HT1080 (cell line): Measurements from ENCODE around the gene SLC7A5. TPM values are rescaled to one million over a fixed set of nuclear protein-coding genes. Genes with fewer than 3 reads are reported as not detected.
"Not testable (repeated sequence)": the region's sequence is repeated elsewhere in the genome, so short reads cannot be mapped to it uniquely, and the experiment has no call there.

ENCODE experiments used
- DNase-seq: peaks from one replicate; pipeline ENCODE4 v3.0.0-alpha.2; 2015; ENCODE audit warnings: low read depth
- polyA plus RNA-seq, 2 experiments: library from polyadenylated mRNA; depleted of rRNA; stranded (reverse); fragments of >200 nt; gene quantifications; 2 replicates each; pipeline ENCODE4 v1.2.3, GENCODE V29; 2015
- total RNA-seq: library from RNA; depleted of rRNA; stranded (reverse); fragments of >200 nt; shearing (Covaris generic); gene quantifications from 2 replicates; pipeline ENCODE4 v1.2.3, GENCODE V29; 2014; rRNA removed

SLC7A5 gene
- 112 and 136 TPM in 2 replicates for total RNA-seq
- polyA plus RNA-seq (2015; cell fraction: cytosol; rRNA removed), result 426 and 431 TPM in 2 replicates
- polyA plus RNA-seq (2015; cell fraction: nucleus; rRNA removed), result 291 and 304 TPM in 2 replicates

DNA sequence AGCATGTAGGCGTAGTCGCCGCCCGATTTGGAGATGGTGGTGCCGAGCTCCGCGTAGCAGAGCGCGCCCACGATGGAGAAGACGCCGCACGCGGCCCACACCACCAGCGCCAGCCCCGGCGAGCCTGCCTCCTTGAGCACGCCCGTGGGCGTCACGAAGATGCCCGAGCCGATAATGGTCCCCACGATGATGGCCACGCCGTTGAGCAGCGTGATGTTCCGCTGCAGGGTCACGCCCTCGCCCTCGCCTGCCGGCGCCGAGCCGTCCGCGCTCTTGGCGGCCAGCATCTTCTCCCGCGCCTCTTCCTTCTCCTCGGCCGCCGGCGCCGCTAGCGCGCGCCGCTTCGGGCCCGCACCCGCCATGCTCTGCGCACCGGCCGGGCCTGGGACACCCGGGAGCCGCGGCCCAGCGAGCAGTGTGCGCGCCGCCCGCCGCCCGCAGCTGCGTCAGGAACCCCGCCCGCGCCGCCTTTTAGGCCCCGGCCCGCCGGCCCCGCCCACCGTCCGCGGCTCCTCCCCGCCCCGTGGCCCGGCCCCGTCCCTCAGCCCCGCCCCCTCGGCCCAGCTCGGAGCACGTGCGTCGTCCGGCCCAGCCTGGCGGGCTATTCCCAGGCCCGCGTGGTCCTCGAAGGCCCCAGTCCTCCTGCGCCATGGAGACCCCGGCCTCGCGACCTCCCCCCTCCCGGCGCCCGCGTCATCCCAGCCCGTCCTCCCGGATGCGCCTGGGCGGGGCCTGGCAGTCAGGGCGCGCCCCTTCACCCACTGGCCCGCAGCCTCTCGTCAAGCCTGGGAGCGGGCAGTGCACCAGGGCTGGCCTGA, at the start of gene SLC7A5:
Gene SLC7A5 (minus strand): TSS at position 447 of the 818 bp plus-strand sequence. CDS start 85 bp downstream, at position 362.
- DNase-seq, result peak; percentile 36

DNA sequence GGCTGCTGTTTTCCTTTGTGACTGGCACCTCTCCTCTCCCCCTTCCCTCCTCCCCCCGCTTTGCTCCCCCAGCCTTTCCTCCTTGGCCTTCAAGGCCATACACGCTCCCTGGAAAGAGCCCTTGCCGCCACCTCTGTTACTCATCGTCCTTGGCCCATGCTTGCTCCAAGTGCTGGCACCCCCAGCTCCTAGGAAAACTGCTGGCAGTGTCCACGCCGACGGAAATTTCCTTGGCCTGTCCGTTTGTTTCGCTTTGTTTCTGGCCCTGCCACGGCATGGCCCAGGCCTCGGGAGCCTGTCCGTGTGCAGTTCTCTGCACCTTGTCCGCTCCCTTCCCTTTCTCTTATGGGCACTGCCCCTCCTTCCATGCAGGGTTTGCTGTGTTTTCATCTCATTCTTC, 49.0 kb upstream of the SLC7A5 start:
- no peak for DNase-seq

DNA sequence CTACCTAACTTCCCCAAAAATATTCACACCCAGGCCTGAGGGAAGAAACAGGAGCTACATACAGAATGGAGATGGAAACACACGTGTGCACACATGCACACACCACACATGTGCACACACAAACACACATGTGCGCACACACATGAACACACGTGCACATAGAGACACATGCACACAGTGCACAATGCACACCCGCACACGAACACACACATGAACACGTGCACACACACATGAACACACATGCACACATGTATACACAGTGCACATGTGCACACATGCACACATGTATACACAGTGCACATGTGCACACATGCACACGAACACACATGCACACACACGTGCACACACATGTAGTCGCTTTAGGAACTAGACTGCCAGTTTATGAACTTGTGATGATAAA, 48.2 kb upstream of the SLC7A5 start:
- no peak for DNase-seq

DNA sequence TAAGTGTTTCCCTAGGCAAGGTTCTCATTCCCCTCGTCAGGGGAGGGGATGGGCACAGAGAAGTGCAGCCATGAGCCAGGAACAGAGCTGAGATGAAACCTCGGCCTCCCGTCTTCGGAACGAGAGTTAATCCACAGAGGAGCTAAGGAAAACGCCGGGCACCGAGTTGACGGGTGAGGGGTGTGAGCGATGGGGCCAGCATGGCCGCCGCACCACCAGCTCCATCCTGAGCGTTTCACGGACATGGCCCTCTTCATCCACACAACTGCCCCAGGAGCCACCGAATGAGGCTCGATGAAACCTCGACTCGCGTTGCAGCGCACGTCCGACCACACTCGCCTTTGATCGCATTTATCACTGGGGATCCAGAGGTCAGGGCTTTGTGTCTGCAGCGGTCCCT, 45.5 kb upstream of the SLC7A5 start:
- no peak for DNase-seq

DNA sequence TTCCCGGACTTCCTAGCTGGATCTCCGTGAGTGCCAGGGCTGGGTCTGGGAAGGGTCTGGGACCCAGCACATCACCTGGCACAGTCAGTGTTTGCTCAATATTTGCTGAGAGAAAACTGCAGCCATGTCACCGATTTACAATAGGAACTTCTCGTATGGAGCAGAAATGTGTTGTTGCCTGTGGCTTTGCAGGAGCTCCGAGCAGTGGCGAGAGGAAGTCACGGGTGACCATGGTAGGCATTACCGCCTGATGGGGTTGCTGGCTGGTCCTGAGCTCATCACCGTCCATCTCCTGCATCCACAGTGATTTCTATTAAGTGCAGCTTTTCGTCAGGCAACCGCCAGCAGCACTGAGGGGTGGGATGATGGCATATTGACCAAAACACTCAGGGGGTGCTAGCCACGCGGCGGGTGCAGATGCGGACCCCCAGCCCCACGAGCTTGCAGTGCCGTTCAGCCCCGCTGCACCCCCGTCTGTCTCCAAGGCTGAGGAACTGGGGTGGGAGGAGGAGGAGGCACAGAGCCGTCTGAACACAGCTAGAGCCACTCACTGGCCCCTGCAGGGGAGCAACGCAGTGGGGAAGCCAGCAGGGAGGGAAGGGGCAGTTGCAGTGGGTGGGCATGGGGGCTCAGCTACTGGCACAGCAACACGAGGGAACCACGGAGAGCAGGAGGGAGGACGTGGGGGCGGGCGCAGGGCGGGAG, 44.9 kb upstream of the SLC7A5 start:
- not testable (repeated sequence) for DNase-seq

DNA sequence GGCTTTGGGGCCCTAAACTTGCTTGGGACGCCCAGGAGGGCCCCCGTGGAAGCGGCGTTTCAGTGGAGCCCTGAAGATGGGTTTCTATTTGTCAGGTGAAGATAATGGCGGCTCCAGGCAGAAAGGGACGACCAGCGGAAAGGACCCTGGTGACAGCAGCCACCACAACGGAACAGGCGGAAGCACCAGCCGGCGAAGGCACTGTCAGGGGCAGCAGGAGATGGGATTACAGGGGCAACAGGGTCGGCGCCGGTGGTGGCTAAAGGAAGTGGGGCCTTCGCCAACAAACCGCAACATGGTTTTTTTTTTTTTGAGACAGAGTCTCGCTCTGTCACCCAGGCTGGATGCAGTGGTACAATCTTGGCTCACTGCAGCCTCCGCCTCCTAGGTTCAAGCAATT, 43.4 kb upstream of the SLC7A5 start:
- not testable (repeated sequence) for DNase-seq

DNA sequence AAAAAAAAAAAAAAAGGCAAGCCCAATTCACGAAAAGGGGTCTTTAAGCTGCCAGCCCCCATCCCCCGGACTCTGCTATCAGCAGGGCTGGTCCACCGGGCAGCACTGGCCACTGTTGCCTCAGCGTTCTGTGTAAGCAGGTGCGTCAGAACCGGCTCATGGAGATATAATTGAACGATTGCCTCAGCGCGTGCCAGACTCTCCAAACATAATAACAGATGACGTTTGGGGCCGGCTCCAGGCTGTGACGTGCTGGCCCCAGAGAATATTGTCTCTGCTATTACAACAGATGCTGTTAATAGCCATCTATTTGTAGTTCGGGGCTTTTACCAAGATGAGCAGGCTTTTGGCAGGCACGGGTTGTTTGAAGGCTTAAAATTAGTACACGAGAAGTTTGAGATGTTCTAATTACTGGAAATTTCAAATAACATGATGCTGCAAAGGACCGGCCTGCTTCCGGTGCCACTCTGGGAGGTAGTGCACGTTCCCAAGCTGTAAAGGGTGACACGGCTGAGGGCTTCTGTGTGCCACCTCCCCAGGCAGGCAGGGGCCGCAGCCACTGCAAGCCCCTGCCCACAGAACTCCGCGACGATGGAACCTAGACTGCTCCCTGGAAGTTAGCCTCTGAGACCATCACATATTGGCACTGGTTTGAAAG, 41.9 kb upstream of the SLC7A5 start:
- DNase-seq, result not testable (repeated sequence)

DNA sequence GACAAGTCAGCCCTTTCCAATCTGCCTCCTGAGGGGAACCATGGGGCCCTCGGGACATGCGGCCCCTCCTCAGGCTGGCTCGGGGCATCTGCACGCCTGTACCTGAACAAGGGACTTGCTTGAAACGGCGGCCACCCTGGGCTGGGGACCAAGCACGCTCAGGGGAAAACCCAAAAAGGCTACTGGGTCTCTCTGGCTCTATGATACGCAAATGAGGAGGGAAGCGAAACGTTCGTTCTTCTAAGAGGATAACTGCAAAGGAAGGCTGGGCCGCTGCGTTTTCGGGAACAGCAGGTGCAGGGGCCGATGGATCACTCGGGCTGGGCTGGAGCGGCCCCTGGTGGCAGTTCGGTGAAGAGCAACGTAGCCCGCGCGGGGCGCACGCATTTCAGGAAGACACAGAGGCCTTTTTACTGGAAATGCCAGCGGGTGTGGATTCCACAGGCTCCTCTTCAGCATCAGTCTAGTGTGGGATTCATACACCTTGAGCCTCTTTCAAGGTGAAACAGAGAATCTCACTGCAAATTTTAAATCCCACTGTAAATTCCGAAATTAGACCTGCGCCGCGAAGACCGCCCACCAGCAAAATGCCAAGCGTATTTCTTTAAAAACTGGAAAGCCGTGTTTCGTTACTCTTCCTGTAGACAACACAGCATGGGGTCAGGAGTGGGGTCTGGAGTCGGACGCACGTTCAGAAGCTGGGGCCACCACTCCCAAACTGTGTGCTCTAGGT, 40.1 kb upstream of the SLC7A5 start:
- peak; percentile 61 for DNase-seq

DNA sequence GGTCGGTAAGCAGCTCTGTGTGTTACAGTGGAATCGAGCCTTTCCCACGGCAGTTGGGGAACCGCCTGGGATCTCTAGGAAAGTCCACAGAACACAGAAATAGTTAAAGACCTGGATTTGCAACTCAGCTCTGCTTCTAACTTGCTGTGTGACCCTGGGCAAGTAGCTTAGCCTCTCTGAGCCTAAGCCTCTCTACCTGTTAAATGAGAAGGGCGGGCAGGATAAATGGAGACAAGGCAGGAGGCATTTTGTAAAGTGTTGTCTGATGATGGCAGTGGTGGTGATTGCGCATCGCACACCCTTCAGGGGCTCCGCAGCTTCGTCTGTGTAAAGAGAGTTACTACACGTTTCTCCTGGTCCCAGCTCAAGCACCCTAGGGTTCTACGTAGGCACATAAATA, 38.8 kb upstream of the SLC7A5 start:
- not testable (repeated sequence) for DNase-seq

DNA sequence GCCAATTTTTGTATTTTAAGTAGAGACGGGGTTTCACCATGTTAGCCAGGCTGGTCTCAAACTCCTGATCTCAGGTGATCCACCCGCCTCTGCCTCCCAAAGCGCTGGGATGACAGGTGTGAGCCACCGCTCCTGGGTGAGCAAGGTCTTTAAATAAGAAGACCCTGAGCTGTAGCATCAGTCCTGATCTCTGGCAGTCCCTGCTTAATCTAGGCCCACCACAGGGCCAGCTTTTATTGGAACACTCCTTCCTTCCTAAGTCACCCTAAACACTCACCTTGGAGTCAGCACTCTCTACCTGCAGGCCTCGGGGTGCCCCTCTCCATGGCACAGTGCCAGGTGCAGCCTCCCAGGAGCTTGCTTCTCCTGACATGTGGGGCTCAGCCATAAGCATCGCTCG, 36.2 kb upstream of the SLC7A5 start:
- DNase-seq, result not testable (repeated sequence)

DNA sequence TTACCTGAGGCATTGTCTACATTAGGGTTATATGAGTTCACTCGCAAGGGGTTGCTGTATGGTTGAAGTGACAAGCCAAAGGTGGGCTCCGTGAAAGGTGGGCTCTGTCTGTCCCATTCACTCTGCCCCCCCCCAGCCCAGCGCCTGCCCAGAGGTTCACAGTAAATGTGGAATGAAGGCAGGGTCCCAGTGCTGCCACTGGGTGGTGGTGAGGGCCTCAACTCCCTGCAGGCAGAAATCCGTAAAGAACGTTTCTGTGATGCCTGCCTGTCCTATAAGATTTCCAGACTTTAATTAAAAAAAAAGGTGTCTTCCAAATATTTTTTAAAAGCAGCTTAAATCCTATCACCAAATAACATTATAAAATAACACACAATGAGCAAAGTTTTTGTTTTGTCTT, 35.7 kb upstream of the SLC7A5 start:
- DNase-seq, result not testable (repeated sequence)

DNA sequence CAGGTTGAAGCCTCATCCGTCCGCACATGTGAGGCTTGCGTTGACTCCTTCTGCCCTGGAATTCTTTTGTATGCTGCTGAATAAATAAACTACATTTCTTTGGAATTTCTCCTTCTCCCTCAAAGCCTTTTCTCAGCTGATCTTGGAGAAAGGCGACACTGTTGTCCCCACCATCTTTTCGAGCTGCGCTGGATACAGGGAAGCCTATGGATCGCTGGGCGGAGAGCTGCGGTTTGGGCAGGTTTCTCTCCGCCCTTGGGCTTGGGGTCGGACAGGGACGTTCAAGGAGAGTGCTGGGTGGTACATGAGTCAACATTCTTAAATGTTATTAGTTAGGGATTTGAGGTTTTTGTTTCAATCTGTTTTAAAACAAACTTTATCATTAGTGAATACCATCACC, 31.2 kb upstream of the SLC7A5 start:
- DNase-seq, result not testable (repeated sequence)

DNA sequence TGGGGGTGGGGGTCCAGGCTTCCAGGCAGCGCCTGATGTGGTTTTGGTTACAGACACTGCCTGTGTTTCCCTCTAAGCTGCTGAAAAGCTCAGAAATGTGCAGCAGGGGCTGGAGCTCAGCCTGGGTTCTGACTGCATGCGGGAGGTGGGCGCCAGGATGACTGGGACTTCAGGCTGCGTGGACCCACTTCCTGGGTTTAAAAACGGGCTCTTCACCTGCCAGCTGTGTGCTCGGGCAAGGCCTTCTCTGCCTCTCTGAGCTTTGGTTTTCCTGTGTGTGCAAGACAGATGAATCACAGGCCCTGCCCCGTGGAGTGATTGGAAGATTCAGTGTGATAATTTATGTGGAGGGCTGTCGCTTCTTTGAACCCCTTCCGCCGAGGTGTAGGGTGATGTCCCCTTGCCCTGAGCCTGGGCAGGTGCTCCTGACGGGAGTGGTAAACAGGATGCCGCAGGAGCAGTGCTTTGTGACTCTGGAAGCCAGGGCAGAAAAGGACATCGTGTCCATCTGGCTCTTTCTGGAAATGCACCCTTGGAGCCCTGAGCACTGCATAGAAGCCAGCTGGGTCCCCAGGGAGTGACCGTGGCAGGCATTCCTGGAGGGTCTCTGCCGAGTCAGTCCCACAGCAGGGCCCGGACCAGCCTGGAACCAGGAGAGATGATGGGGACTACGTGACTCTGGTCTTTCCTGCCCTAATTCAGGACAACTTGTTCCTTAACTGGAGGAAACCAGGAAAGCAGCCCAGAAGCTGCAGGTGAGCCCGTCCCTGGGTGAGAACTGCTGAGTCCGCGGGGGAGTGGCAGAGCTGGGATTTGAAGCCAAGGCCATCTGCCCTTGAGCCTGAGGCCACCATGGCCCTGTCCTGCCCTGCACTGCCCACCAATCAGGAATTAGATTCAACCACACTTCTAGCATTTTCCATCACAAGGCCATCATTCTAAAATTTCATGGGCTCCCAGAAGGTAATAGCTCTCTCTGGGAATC, 28.5 kb upstream of the SLC7A5 start:
- peak; percentile 31 for DNase-seq

DNA sequence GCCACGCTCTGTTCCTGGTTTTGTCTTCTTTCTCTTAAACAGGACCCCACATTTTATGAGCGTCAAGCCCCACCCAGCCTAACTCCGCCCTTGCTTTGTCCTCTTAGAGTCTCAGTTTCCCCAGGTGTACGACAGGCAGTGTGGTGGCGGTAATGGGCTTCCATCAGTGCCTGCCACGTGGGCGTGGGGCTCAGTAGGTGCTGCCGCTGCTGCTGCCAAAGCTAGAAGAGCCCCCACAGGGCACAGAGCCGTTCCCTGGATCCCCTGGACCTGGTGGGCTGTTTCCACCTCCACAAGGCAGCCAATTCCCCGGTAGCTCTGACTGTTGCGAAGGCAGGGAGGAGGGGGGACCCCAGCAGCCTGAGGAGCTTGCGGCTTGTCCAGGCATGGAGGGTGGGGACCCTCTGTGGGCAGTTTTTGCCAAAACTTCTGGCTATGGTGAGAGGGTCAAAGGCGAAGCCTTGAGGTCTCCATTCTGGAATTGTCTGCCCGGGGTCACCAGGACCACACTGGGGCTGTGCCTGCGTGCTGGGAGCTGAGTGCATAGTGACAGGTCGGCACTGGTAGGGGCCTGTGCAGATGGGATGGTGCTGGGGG, 27.7 kb upstream of the SLC7A5 start:
- not testable (repeated sequence) for DNase-seq

DNA sequence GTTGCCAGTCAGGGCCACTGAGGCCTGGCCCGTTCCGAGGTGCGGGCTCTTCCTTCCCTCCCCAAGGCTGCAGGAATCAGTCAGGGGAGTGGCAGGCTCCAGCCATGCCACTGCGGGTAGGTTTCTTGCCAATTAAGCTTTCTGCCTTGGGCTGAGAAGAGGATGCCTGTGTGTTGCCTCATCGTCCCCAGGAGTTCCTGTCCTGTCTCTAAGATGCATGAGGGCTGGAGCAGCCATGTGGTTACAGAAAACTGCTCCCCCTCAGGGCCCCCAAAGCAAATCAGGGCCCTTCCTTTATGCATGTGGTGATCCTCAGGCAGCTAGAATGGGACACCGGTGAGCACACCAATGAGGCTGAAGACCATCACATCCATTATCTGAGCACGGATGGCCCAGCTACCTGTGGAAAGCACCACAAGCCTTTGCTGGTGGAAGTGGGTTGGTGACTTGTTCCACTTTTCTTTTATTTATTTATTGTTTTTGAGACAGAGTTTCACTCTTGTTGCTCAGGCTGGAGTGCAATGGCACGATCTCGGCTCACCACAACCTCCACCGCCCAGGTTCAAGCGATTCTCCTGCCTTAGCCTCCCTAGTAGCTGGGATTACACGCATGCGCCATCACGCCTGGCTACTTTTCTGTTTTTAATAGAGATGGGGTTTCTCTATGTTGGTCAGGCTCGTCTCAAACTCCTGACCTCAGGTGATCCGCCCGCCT, 27.0 kb upstream of the SLC7A5 start:
- not testable (repeated sequence) for DNase-seq

DNA sequence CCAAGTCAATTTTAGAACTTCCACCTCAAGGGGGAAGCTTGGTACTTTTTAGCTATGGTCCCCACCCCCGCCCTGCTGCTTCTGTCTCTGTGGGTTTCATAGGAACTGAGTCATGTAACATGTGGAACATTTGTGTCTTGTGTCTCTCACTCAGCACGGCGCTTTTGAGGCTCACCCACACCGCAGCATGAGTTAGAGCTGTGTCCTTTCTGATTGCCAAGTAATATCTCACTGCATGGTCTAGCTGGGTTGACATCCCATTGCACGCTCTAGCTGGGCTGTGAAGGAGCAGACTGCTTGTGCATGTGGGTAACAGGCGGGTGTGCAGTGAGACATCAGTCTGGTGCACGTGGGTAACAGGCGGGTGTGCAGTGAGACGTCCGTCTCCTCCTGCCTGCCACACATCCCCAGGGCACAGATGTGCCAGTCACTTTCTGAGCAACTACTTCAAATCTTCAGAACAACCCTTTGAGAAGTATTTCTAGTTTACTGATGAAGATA, 26.4 kb upstream of the SLC7A5 start:
- DNase-seq, result peak; percentile 72

DNA sequence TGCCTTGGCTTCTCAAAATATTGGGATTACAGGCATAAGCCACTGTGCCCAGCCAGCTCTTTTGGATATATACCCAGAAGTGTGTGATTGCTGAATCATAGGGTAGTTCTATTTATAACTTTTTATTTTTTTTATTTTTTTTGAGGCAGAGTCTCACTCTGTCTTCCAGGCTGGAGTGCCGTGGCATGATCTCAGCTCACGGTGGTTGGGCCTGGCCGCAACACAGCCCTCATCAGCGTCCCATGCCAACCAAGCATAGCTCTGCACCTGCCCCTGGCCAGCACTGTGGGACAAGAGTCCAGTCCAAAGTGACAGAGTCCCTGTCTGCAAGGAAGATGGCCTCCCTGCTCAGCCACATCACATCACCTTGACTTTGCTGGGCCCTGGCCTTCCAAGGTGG, 24.7 kb upstream of the SLC7A5 start:
- DNase-seq, result peak; percentile 45

DNA sequence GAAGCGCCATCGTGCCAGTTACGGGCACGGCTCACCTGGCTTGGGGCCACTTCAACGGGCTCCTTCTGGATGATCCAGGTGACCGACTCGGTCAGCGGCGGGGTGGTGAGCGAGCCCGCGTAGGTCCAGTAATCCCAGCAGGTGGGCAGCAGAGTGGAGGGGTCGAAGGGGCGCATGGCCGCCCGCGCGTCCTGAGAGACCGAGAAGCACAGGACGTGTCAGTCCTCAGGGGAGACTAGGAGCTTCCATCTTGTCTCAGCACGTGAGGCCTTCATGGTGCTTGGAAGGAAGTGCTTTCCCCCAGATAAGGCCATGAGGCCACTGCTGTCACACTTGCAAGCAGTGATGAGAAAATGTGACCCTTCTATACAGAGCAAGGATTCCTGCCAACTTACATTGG, 22.5 kb upstream of the SLC7A5 start:
- no peak for DNase-seq

DNA sequence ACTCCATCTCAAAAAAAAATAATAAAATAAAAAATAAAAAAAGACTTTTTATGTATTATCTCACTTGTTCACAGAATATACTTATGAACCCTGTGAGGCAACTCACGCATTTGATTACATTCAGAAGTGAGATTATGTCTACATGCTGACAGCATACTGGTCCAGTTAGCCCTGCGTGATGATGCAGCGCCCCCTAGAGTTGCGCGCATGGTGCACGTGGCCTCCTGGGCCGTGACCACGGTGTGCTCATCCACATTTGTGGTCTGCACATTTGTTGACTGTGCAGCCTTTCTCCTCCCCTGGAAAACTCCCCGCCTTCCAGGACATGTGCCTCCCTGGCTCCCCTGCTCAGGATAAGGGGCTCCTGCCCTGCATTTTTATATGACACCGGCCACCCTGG, 20.5 kb upstream of the SLC7A5 start:
- not testable (repeated sequence) for DNase-seq
